ENCODE results near the gene SPON2. TPM values are rescaled to one million over a fixed set of nuclear protein-coding genes. Genes with fewer than 3 reads are reported as not detected.

Gene SPON2
- total RNA-seq: 36.6 TPM

DNA sequence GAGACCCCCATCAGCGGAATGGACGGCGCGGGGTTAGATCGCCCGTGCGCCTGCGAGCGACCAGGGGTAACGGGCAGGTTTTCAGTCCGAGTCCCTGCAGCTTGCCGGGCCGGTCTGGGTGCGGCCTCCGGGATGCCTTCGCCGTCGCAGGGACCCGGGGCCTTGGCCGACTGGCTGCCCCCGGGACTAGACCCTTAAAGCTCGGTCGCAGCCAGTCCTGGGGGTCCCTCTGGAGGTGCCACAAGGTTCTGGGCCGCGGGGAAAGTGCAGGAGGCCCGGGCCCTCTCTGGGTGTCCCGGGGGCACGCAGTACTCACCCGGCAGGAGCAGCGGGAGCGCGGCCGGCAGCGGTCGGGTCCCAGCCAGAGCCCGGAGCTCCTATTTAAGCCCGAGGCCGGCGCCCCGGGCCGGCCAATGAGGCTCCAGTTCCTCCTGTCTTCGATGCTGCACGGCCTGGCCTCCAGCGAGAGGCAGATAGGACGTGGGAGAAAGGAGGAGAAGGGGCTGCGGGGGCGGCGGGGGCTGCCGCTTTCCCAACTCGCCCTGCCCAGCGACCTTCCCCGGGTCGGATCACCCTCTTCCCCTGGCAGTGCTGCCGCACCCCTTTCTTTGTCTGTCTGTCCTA lies at the start of gene SPON2:
Gene SPON2, minus strand, starts transcription at position 356 of the 624 bp plus-strand sequence.
- no peak for DNase-seq (ENCODE audit: low spot score)

DNA sequence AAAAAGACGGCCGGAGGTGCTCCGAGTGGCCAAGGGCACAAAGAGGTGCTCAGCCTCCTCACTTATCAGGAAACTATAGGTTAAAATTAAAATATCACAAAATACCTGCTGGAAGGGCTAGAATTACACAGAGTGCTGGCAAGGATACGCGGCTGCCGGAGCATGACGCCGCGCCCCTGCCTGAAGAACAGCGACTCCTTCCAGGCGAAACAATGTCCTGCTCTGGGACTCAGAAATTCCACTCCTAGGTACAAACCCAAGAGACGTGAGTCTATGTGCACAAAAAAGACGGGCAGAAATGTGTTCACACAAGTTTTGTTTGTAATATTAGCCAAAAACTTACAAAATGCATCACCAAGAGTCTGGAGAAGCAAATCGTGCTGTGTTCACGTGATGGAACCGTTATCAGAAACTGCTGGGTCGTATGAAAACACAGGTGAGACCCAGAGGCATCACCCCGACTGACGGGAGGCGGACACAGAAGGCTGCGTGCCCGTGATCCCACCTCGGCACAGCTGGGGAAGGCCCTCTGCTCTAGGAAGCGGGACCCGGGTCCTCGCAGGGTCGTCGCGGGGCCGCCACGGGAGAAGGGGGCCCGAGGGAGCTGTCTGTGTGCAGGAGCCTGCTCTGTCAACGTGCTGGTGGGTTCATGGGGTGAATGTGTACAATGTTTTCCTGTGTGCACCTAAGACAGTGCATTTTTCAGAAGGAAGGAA lies 48.9 kb upstream of the SPON2 start:
- DNase-seq (ENCODE audit: low spot score): no peak

DNA sequence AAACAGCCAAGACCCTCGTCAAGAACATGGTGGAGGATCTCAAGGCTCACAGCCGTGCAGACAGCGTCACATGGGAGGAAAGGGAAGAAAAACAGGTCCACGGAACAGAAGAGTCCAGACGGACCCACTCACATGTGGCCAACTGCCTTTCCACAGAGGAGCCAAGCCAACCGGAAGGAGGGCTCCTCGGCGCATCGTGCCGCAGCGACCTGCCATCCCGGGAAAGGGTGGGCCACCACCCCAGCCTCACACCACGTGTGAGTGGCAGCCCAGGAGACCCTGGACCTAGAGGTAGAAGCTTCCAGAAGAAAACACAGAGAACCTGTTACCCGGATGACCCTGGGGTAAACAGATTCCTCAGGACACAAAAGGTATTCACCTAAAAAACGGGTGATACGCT lies 48.2 kb upstream of the SPON2 start:
- no peak for DNase-seq (ENCODE audit: low spot score)

DNA sequence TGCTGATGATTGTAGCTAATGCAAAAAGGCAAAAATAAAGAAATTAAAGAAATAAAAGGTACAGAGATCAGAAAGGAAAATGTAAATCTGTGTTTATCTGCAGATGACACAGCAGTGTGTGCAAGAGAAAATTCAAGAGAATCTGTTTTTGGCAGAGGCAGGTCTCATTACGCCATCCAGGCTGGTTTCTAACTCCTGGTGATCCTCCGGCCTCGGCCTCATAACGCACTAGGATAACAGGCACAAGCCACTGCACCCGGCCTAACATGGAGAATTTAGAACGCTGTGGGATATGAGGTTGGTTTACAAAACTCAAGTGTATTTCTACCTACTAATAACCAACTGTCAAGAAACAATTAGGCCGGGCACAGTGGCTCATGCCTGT lies 47.2 kb upstream of the SPON2 start:
- DNase-seq (ENCODE audit: low spot score): no peak

DNA sequence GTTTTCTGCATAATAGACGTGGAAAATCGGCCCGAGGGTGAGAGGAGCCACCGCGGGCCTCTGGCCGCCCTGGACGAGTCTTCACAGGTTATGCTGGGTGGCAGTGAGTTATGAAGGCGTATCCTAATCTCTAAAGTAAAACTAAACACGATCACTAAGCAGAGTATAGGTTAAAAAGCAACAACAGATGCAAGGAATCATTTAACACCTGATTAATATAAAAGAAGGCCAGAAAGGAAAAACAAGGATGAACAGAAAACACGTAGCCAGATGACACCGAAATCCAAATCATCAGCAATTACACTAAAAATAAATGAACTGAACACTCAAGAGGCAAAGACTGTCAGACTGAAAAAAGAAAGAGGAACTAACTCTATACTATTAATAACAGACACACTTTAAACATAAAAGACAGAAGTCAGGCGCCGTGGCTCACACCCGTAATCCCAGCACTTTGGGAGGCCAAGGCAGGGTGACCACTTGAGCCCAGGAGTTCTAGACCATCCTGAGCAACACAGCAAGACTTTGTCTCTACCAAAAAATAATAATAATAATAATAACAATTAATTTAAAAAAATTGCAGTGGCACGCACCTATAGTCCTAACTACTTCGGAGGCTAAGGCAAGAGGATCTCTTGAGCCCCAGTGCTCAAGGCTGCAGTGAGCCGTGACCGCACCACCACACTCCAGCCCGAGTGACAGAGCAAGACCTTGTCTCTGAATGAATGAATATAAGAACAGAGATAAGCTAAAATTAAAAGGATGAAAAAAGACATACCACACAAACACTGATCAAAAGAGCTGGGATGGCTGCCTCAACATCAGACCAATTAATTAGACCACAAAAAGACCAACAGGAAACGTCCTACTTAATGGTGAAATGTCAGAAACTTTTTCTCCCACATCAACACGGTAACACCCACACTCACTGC lies 46.5 kb upstream of the SPON2 start:
- DNase-seq (ENCODE audit: low spot score): no peak

DNA sequence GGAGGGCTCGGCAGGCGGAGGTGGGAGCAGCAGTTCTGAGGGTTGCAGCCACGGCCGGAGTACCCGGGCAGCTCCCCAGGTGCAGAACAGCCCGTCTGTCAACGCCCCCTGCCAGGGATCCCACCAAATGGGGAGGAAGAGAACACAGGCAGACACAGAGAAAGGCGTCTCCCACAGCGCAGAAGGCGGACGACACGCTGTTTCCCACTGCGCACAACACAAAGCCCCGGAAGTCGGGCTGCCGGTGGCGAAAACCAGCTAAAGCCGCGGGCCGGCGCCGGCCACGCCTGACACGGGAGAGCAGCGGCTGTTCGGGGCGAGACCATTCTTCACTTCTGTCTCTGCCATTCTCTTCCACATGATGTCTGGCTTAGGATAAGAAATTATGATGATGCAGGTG lies 45.0 kb upstream of the SPON2 start:
- no peak for DNase-seq (ENCODE audit: low spot score)

DNA sequence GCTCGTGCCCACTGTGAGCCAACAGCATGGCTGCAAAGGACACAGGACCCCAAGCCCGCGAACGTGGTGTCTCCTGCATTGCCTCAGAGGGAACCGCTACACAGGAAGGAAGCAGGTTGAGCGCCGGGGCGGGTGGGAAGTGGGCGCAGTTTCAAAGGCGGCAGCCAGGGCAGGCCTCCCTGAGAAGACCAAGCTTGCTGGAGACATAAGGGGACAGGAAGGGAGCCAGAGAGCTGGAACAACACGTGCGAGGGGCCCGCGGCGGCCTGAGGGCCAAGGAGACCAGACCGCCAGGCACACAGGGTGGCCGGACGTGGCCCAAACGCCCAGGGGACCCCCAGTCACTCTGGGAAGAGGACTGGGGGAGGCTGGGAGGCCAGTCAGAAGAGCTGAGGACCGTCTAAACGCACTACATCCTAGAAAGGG lies 44.5 kb upstream of the SPON2 start:
- DNase-seq (ENCODE audit: low spot score): no peak

DNA sequence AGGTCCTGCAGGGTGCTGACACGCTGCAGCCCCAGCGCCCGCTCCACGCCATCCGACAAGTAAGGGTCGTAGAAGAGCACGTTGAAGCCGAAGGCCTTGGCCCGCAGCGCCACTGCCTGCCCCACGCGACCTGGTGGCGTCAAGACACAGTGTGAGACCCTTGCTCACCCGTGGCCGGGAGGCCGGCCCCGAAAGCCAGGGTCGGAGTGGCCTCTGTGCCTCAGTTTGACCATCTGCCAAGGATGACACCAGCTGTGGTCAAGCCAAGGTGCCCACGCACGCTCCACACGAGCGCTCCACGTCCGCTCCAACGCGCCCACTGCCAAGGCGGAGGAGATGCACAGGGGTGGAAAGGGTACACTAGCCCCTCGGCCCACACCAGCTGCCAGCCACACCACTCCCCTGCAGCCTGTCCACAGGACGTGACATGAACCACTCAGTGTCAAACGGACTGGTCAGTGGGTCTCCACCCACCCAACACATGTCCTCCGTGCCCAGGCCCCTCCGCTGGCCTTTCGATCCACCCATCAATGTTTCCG lies 43.8 kb upstream of the SPON2 start:
- no peak for DNase-seq (ENCODE audit: low spot score)

DNA sequence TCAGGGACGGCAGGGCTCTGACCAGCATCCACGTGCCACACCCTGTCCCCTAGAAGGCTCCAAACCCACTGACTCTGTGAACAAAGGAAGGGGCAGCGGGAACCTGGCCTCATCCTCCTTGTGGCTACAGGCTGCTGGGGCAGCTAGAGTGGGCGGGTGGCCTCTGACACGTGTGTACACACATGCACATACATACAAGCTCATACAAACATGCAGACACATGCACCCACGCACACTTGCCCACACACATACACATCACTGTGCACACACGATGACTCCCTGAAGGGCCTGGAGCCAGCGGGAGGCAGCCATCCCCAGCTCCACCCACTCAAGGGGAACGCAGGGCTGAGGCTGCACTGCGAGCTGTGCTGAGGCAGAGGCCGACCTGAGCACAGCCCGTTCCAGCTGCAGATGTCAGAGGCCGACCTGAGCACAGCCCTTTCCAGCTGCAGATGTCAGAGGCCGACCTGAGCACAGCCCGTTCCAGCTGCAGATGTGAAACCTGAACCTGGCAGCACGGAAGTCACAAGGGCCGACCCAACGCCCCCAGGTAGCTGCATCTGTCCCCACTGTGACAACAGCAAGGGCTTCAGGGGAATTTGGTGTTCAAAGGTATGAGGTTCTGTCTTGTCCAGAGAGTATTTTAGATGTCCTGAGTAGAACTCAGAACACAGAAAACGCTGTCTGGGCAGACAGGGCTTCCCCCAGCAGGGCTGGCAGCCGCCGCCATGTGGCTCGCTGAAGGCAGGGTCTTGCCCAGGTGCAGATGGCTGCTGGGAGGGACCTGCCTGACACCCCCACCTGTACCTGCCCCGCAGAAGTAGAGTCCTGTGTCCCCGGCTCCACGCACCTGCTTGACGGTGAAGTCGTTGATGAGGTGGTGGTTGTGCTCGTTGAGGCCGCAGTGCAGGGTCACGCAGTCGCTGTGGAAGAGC lies 43.0 kb upstream of the SPON2 start:
- DNase-seq (ENCODE audit: low spot score): no peak

DNA sequence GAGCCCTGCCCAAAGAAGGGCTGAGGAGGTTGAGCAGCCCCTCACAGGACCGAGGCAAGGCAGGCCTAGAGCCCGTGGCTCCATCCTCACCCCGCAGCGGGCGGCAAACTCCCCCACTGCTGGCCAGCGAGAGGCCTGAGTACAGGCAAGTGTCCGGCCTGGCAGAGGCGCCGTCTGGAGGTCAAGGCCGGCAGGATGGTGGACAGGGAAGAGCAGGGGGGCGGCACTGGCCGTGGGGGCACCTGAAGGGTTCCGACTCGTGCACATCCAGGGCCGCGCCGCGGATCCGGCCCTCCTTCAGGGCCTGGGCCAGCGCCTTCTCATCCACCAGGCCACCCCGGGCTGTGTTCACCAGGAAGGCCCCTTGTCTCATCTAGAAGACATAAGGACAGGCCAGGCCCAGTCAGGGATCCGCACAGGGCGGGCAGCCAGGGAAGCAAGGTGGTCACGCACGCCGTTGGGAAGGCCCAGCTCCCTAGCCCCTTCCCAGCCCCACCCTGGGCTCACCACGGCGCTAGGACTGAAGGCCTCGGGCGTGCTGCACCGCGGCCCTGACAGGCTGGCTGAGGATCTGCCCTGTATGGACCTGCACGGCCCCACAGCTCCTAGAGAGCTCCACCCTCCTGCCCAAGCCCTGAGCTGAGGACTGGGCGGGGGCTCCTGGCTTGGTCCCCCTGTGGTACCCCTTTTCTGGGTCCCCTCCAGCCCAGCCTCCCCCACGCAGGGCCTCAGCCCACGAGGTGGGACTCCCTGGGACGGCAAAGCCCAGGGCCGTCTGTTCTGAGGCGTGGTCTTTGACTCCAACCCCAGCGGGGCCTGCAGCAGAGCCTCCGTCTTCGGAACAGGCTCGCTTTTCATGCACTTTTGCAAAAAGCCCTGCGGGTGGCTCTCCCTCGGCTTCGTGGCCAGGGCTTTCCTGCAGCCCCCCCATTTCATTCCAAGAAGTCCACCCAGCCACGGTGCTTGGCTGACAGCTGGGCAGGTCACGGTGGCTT lies 42.0 kb upstream of the SPON2 start:
- DNase-seq (ENCODE audit: low spot score): no peak

DNA sequence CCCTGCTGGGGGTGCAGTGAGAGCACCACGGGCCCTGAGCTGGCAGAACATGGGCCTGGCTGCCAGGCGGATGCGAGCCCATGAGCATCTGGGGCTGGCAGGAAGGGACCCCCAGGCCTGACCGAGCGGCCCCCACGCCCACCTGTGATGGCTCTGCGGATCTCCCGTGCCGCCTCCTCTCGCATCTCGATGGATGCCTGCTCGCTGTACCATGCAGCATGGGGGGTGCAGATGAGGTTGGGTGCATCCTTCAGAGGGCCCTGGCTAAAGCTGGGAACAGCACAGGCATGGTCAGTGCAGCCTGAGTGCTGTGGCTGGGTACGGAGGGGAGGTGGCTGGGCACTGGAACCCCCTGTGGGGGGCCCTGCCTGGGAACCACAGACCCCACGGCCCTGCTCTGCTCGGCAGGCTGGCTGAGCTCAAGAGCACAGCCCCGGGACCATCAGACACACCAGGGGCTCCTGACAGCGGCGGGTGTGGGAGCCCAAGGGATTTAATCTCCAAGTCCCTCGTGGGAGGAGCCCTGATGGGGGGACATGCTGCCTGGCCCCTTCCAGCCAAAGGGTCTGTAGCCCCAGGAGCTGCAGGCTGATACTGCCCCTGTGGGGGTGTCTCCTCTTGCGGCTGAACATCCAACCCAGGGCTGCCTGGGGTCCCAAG lies 41.1 kb upstream of the SPON2 start:
- no peak for DNase-seq (ENCODE audit: low spot score)

DNA sequence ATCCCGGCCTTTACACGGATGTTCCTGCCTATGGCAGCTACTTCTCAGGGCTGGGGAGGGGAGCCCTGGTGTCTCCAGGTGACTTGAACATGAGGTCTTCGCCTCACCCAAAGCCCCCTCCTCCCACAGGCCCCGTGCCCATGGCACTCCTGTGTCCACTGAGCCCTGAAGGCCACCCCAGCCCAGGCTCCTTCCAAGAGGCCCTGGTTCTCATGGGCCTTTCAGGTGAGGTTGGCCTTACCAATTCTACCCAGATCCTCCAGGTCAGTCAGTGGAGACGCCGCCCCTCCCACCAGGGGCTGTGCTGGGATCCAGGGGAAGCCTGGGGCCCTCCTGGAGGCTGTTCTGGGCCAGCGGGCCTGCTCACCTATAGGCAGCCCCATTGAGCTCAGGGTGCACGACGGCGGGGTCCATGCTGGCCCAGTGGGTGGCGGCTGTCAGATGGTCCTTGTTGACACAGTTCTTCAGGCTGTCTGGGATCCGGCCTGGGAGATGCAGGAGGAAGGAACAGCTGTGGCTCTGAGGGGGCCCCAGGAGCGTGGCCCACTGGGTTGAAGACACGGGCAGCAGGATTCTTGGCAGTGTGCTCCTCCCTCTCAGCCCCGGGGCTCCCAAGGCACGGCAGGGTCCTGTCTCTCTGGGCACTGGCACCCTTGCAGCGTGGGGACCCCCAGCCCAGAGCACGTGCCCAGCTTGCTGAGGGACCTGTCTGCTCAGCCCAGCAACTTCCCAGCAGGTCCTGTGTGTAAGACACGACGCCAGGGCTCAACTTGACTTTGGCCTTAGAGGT lies 40.4 kb upstream of the SPON2 start:
- DNase-seq (ENCODE audit: low spot score): no peak

DNA sequence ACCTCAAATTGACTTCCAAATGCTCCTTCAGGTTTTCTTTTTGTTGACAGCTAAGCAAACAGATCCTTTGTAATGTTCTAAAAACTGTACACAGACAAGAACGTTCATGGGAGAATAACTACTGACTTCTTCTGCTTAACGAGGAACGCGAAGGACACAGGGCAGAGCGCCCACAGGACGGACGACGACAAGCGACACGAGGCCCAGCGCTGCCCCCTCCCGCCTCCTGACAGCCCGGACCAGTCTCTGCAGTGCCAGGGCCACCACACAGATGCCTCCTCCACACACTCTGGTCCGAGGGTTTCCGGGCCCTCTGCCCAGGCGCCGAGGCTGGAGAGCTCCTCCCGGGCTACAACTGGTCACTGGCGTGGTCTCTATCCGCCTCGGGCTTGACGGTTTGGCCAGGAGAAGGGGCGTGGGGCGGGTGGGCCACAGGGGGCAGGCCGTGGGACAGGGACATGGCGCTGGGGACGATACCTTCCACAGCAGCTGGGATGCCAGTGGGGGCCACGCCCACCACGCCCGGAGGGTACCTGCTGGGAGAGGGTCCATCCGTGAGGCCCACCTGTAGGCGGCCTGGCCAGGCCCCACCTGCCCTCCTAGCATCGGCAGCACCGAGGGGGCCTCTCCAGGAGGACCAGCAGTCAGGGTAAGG lies 39.6 kb upstream of the SPON2 start:
- DNase-seq (ENCODE audit: low spot score): no peak

DNA sequence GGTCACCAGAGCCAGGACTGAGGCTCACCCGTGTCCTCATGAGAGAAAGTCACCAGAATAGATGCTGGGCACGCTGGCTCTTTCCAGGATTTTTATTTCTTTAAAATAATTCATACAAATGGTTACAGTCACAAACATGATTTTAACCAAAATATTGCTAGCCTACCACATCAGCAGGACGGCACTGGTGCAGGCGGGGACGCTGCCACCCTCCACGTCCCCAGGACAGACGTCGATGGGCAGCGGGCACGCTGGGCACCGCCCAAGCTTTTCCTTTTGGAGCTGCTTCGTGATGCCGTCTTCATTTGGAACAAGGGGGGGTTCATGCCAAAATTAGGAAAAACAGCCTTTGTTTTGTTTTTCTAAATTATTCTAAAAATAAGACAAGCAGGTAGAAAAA lies 39.0 kb upstream of the SPON2 start:
- no peak for DNase-seq (ENCODE audit: low spot score)

DNA sequence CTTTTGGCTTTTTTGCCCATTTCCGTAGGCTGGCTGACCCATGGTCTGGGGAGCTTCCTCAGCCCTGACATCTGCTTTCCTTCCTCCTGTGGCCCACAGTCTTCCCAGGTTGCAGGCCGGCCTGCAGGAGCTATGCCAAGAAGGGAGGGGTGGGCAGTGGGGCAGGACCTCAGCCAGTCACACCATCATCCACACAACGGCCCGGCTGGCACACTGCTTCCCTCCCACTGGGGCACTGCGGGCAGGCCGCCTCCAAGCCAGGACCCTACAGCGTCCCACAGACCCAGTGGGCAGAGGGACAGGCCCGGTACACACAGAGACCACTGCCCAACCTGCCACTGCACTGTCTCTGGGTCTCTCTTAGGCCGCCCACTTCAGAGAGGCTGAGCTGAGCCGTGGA lies 38.6 kb upstream of the SPON2 start:
- DNase-seq (ENCODE audit: low spot score): no peak

DNA sequence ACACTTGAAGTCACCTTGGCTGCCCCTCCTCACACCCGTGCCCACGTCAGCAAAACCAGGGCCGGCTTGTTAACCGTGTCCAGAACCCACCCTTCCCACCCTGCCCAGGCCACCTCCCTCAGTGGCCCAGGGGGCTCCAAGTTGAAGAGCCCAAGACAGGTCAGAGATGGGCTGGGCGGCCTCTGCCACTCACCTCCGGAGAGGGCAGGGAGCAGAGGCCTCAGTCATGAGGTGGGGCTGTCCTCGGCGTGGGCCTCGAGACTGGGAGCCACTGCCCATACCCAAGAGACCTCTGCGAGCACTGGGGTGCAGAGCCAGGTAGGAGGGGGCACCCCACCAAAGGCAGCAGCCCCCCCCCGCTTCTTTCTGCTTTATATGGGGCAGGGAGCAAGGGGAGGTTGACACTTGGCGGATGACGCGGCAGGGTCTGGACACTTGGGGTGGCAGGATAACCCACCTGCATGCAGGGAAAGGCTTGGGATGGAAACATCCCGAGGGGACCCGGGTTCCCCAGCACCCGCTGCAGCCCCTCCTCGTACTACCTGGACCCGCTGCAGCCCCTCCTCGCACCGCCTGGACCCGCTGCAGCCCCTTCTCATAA lies 38.0 kb upstream of the SPON2 start:
- DNase-seq (ENCODE audit: low spot score): no peak

DNA sequence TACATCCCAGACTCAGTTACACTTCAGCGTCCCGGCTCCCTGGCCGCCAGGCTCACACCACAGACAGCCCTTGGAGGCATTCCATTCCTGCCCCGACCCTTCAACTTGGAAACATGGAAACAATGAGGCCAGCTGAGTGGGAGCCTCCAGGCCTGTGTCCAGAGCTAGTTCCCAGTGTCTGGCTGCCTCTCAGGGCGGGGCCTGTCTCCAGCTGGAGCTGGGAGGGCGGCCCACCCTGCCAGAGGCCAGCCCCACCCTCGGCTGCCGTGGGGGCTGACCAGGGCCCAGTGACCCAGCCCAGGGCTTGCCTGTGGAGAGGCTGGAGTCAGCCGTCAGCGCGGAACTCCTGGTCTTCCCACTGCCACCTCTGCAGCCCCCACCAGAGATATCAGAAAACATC lies 37.4 kb upstream of the SPON2 start:
- DNase-seq (ENCODE audit: low spot score): peak; percentile 78
